ENCODE results near the gene ADGRE3.
"Not testable (repeated sequence)": the region's sequence is repeated elsewhere in the genome, so short reads cannot be mapped to it uniquely, and the experiment has no call there.

DNA sequence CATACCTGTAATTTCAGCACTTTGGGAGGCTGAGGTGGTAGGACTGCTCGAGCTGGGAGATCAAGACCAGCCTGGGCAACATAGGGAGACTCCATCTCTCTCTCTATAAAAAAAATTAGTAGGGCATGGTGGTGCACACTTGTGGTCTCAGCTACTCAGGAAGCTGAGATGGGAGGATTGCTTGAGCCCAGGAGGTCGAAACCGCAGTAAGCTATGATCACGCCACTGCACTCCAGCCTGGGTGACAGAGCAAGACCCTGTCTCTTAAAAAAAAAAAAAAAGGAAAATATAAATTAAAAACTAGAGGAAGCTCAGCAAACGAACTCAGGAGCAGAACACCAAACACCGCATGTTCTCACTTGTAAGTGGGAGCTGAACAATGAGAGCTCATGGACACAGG is 50.2 kb downstream of the ADGRE3 start:
- TF ChIP-seq, protein P1, sequence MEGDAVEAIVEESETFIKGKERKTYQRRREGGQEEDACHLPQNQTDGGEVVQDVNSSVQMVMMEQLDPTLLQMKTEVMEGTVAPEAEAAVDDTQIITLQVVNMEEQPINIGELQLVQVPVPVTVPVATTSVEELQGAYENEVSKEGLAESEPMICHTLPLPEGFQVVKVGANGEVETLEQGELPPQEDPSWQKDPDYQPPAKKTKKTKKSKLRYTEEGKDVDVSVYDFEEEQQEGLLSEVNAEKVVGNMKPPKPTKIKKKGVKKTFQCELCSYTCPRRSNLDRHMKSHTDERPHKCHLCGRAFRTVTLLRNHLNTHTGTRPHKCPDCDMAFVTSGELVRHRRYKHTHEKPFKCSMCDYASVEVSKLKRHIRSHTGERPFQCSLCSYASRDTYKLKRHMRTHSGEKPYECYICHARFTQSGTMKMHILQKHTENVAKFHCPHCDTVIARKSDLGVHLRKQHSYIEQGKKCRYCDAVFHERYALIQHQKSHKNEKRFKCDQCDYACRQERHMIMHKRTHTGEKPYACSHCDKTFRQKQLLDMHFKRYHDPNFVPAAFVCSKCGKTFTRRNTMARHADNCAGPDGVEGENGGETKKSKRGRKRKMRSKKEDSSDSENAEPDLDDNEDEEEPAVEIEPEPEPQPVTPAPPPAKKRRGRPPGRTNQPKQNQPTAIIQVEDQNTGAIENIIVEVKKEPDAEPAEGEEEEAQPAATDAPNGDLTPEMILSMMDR (IDR thresholded peaks at IDR 0.05) = not testable (repeated sequence)
- TF ChIP-seq POLR2A (IDR thresholded peaks at IDR 0.05) = not testable (repeated sequence)

Measured in heart left ventricle (tissue), 13 donors.